ENCODE measurements around the gene STK26.
"Not testable (repeated sequence)": the region's sequence is repeated elsewhere in the genome, so short reads cannot be mapped to it uniquely, and the experiment has no call there.

Gene STK26

DNA sequence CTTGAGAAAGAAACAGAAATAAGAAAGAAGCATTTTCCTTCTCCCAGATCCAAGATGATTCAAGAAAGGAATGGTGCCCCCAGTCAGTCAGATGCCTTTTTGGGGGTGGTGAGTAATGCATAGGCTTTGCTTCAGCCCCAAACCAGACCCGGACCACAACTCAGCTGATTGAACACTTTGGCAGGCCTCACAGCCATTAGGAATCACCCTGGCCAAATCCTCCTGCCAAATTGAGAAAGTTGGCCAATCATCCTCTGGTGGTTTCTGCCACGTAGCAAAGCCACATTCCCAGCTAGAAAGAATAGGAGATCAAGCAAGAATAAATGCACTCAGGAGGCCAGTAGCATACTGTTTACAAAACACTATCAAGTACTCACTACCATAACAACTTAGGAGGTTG lies 71.1 kb downstream of the STK26 start:
- DNase-seq (ENCODE audit: low read depth in 2 of 2) = no peak

- not testable (repeated sequence) for DNase-seq (ENCODE audit: low read depth in 2 of 2)
These were observed 75.6 kb downstream of the STK26 start for GRCh38 chrX:132098704-132099103.

GRCh38 chrX:132101206-132101605 lies 78.1 kb downstream of the STK26 start:
- DNase-seq (ENCODE audit: low read depth in 2 of 2) = no peak

DNA sequence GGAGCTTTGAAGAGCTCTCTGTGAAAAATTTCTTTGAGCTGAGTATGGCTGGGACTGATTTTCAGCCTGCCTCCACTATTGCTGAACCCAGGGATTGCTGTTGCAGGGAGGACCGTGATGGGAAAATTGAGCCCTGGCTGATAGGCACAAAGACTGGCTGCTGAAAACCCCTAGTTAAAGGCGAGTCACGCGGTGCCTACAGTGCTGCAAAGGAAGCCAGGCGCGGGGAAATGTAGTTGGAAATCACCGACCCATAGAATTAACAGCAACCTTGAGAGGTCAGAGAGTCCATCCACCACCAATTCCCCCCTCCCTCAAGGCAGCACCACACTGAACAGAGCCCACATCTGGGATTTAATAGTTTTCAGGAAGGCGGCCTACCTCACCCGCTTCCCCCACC lies 78.7 kb downstream of the STK26 start:
- no peak for DNase-seq (ENCODE audit: low read depth in 2 of 2)

DNA sequence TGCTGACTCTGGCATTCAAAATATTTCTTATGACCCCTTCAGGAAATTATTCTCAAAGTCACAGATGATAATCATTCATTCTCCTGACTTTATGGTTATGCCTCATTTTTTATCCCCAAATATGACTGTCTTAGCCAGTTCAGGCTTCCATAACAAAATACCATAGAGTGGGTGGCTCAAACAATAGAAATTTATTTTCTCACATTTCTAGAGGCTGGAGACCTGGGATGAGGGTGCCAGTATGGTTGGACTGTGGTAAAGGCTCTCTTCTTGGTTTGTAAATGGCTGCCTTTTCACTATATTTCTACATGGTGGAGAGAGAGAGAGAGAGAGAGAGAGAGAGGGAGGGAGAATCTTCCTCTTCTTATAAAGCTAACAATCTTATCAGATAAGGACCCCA lies 84.2 kb downstream of the STK26 start:
- DNase-seq (ENCODE audit: low read depth in 2 of 2) = no peak

- no peak for DNase-seq (ENCODE audit: low read depth in 2 of 2)
These were observed 91.5 kb downstream of the STK26 start for GRCh38 chrX:132114607-132115006.

DNA sequence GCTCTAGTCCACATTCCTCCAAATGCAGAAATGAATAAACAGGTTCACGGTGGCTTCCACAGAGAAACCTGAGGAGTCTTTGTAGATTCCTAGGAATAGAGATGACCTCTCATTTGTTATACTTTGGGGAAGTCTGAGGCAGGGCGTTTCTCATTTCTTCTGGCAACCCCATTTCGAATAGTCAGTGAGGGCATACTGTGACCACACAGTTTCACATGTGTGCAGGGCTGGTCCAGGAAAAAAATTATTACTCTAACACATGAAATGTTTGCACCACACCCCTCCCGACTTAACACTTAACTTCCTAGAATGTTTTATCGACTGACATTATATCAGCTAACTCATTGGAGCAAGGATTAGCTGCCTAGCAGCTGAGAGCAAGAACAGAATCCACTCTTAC lies 92.7 kb downstream of the STK26 start:
- DNase-seq (ENCODE audit: low read depth in 2 of 2) = no peak

DNA sequence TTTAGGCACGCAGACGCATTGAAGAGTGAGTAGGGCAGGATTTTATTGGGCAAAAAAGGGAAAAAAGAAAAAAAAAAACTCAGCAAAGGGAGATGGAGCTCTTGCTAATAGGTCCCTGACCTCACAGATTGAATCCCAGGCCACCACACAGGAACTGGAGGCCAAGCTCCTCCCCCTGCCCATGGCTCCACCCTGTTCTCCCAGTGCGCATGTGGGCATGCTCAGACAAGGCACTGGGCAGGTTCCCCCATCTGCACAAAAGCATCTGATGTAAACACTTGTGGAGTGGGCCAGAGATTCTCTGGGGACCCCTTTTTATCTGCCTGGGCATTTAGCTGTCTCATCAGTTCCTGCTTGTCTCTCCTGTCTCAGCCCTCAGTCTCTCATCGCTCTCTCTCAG lies 95.3 kb downstream of the STK26 start:
- peak in 1 of 2 donors; percentile 3 for DNase-seq (ENCODE audit: low read depth in 2 of 2)

DNA sequence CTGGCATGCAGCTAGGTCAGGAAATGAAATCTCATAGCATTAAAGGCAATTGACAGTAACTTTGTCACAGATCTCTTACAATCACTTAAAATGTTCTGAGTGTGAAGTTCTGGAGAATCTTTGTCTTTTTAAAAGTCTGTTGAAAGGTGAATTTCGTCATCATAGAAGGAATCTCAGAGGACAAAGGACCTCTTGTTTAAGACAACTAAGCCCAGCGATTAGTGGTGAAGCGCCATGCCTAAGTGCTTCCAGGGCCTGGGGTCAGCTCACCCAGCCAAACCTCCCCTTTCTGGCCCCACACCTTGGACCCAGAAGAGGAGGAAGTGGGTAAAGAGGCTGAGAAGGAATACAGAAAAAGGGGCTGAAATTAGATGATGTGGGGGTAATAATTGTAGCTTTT lies 96.2 kb downstream of the STK26 start:
- no peak for DNase-seq (ENCODE audit: low read depth in 2 of 2)

DNA sequence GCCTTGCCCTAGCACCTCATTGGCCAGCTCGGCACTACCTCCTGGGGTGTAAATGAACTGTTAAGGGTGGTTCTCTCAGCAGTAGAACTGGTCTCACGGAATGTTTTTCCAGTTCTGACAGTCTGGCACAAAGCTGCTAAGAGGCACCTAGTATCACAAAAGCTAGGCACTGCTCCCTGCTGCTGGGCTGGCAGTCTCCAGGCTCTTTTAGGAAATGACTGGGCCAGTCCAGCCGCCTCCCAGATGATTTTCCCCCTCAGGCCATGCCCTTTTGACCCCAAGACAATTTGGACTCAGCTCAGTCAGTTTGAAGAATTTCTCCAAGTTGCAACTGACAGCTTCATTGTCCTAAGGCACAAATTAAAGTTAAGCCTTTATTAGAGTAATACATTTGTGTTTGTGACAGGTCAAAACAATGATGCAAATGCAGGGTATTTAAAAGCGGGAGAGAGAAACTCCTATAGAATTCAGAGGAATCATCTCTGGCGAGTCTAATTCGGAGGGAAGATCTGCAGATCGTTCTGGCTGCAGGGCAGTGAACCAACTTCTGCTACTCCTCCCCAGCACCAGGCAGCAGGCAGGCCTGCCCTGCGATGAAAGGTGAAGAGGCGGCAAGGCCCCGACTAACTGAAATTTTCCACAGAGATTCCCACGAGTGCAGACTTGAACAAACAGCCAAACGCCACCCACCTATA lies 96.9 kb downstream of the STK26 start:
- no peak for DNase-seq (ENCODE audit: low read depth in 2 of 2)

GRCh38 chrX:132120913-132121312 lies 97.8 kb downstream of the STK26 start:
- no peak for DNase-seq (ENCODE audit: low read depth in 2 of 2)
